Activated CD4-positive, alpha-beta T cell treated with anti-CD3 and anti-CD28 coated beads, Interleukin-2, Interleukin-6, amounts not matched to agents 100 ng/mL and 50 ng/mL, durations not matched to agents 16 hours and 8 hours (primary cell): ENCODE results near the gene SLC52A1.
A peak's percentile ranks its signal among the peaks of the same experiment; 100 is the strongest.

Source experiments
- DNase-seq: peaks from one replicate; pipeline ENCODE4 v3.0.0-alpha.2; 2020

SLC52A1 gene

GRCh38 chr17:4986951-4987766 lies 48.1 kb downstream of the SLC52A1 start, which contains the start of gene CAMTA2:
TSS of gene CAMTA2 (minus strand) at chr17:4987675. CDS start at chr17:4986222, 1,453 bp downstream.
- DNase-seq, result peak; percentile 92

GRCh38 chr17:4986403-4986802 lies 48.8 kb downstream of the SLC52A1 start:
- DNase-seq, result peak; percentile 19
